HepG2 (cell line): ENCODE data around the gene KRT12. TPM values are rescaled to one million over a fixed set of nuclear protein-coding genes. Genes with fewer than 3 reads are reported as not detected.

ENCODE experiments used
- ATAC-seq: fragments of 200-7000 bp; cut with Tn5 transposase; 3 replicates; pipeline ENCODE4 v1.9.1; 2020; ENCODE audit warnings: mild to moderate bottlenecking, moderate library complexity
- BruUV-seq: library from RNA; stranded (reverse); fragments of 400-500 nt; replicated peaks from 2 replicates; lab custom pipeline; 2021; lab: Mats Ljungman, UMichigan
- CTCF ChIA-PET: fragments of 300-600 bp; formaldehyde crosslinking; extraction: SDS; loops from one replicate; lab custom pipeline; 2021; ENCODE audit warnings: low total read pairs, inconsistent platforms, low intra/inter-chr PET ratio; lab: Yijun Ruan, JAX
- POLR2A ChIA-PET: fragments of 350-600 bp; sonication (Branson Sonifier 250); formaldehyde crosslinking; loops from one replicate; lab custom pipeline; 2020; ENCODE audit warnings: antibody characterized with exemption, inconsistent platforms; lab: Yijun Ruan, JAX
- DNase-seq: peaks from one replicate; pipeline ENCODE4 v3.0.0-alpha.2; 2015; ENCODE audit warnings: low spot score
- FAIRE-seq: peaks from 3 replicates; lab custom pipeline; 2011; peaks lifted over from hg19 to GRCh38; lab: Jason Lieb, UNC
- H2AFZ ChIP-seq: one replicate; pipeline ENCODE4 v1.6.1; 2011; ENCODE audit warnings: low read length, inconsistent platforms
- H3K27ac ChIP-seq: fragments of 300-600 bp; 3 replicates; pipeline ENCODE4 v1.8.0; 2011; ENCODE audit warnings: mixed run types, mild to moderate bottlenecking, mixed read lengths, low read length, inconsistent platforms; ENCODE audit not compliant: insufficient read depth; ENCODE audit errors: extremely low read length
- H3K27me3 ChIP-seq, 2 experiments: fragments of 200-600 bp in 1 of 2; 2 replicates in 1 of 2; 3 replicates in 1 of 2; pipeline versions ENCODE4 v1.6.0 to v1.8.0; 2011; ENCODE audit warnings: low read length in 2 of 2, mild to moderate bottlenecking in 2 of 2, moderate library complexity in 2 of 2, inconsistent platforms in 1 of 2; ENCODE audit not compliant: insufficient read depth in 2 of 2, control insufficient read depth in 1 of 2
- H3K36me3 ChIP-seq, 2 experiments: fragments of 200-600 bp in 1 of 2; replicated peaks in 1 of 2; 2 replicates in 1 of 2; 3 replicates in 1 of 2; pipeline versions ENCODE4 v1.5.1 to v1.8.0; 2011; ENCODE audit warnings: low read length in 2 of 2, inconsistent platforms in 1 of 2; ENCODE audit not compliant: insufficient read depth in 2 of 2, control insufficient read depth in 1 of 2
- H3K4me1 ChIP-seq: 2 replicates; pipeline ENCODE4 v1.5.1; 2012; ENCODE audit warnings: low read length, inconsistent platforms; ENCODE audit not compliant: insufficient read depth
- H3K4me2 ChIP-seq: 2 replicates; pipeline ENCODE4 v1.6.0; 2011; ENCODE audit warnings: low read depth, low read length, inconsistent platforms
- H3K4me3 ChIP-seq, 3 experiments: fragments of 200-600 bp in 1 of 3; sonication (generic), shearing (Covaris generic) in 1 of 3; replicated peaks in 1 of 3; 2 replicates each; pipeline ENCODE4 v1.5.1; 2011 to 2016; ENCODE audit warnings: low read length in 3 of 3, inconsistent platforms in 2 of 3, low read depth in 2 of 3, mild to moderate bottlenecking in 2 of 3, control low read depth in 1 of 3, mixed read lengths in 1 of 3; ENCODE audit not compliant: insufficient read depth in 1 of 3
- H3K79me2 ChIP-seq: one replicate; pipeline ENCODE4 v1.6.1; 2011; ENCODE audit warnings: low read length, inconsistent platforms; ENCODE audit not compliant: insufficient read depth
- H3K9ac ChIP-seq: 2 replicates; pipeline ENCODE4 v1.6.0; 2011; ENCODE audit warnings: mild to moderate bottlenecking, low read depth, low read length, inconsistent platforms; ENCODE audit not compliant: insufficient read depth
- H3K9me3 ChIP-seq: 2 replicates; pipeline ENCODE4 v1.5.1; 2012; ENCODE audit warnings: mild to moderate bottlenecking, low read length
- H4K20me1 ChIP-seq: 2 replicates; pipeline ENCODE4 v1.6.0; 2011; ENCODE audit warnings: inconsistent platforms, mild to moderate bottlenecking, low read length, moderate library complexity; ENCODE audit not compliant: insufficient read depth
- AHR ChIP-seq: IDR thresholded peaks from 2 replicates; pipeline ENCODE4 v1.6.1; 2018; ENCODE audit warnings: missing genetic modification reagents, missing compliant biosample characterization
- FOXO1 ChIP-seq: sonication (generic); formaldehyde crosslinking; IDR thresholded peaks from 2 replicates; pipeline ENCODE4 v1.4.0; 2020; ENCODE audit warnings: missing genetic modification reagents
- HBP1 ChIP-seq: IDR thresholded peaks from 2 replicates; pipeline ENCODE4 v1.6.1; 2016; ENCODE audit warnings: low read depth, control low read depth
- MXD1 ChIP-seq: sonication (generic); formaldehyde crosslinking; IDR thresholded peaks from 2 replicates; pipeline ENCODE4 v1.4.0; 2020; ENCODE audit warnings: mild to moderate bottlenecking, missing genetic modification reagents
- TCF12 ChIP-seq, 2 experiments: fragments of 450-650 bp in 1 of 2; sonication (generic) in 1 of 2; formaldehyde crosslinking in 1 of 2; IDR thresholded peaks; 2 replicates each; pipeline versions ENCODE4 v1.6.1 to v1.8.0; 2017 to 2022; ENCODE audit warnings: antibody characterized with exemption in 1 of 2, mild to moderate bottlenecking in 1 of 2, missing genetic modification reagents in 1 of 2, moderate library complexity in 1 of 2
- ZNF10 ChIP-seq: sonication (generic); formaldehyde crosslinking; IDR thresholded peaks from 2 replicates; pipeline ENCODE4 v1.4.0; 2020; ENCODE audit warnings: mild to moderate bottlenecking, low read depth, missing genetic modification reagents, borderline replicate concordance
- ZNF230 ChIP-seq: sonication (generic); formaldehyde crosslinking; IDR thresholded peaks from 2 replicates; pipeline ENCODE4 v1.4.0; 2020; ENCODE audit warnings: mild to moderate bottlenecking, missing genetic modification reagents
- ZNF34 ChIP-seq: sonication (generic); formaldehyde crosslinking; IDR thresholded peaks from 2 replicates; pipeline ENCODE4 v1.4.0; 2020; ENCODE audit warnings: mild to moderate bottlenecking, missing genetic modification reagents, borderline replicate concordance
- ZNF354B ChIP-seq: sonication (generic); formaldehyde crosslinking; IDR thresholded peaks from 2 replicates; pipeline ENCODE4 v1.8.0; 2022; ENCODE audit warnings: mild to moderate bottlenecking, missing genetic modification reagents
- ZNF558 ChIP-seq: sonication (generic); formaldehyde crosslinking; IDR thresholded peaks from 2 replicates; pipeline ENCODE4 v1.9.0; 2022; ENCODE audit warnings: mild to moderate bottlenecking, missing genetic modification reagents, borderline replicate concordance
- ZNF737 ChIP-seq: sonication (generic); formaldehyde crosslinking; IDR thresholded peaks from 2 replicates; pipeline ENCODE4 v1.5.0; 2020; ENCODE audit warnings: missing genetic modification reagents, mild to moderate bottlenecking, borderline replicate concordance
- WGBS: methylation state at CpG from one replicate; pipeline ENCODE4 v1.1.6; 2017; ENCODE audit warnings: low lambda C conversion rate; 5-methylcytosine and 5-hydroxymethylcytosine counted together
- in situ Hi-C: cut with HindIII; loops from 2 replicates; pipeline ENCODE4 v1.10.0; 2017; ENCODE audit warnings: low pct_unique_long_range_greater_than_20kb; ENCODE audit not compliant: extremely low pct_ligation_motif_present
- intact Hi-C: fragments of 100-400 bp; cut with micrococcal nuclease; formaldehyde crosslinking; loops from one replicate; pipeline ENCODE4 v1.10.0; 2022; ENCODE audit not compliant: unreplicated experiment
- polyA plus RNA-seq, 8 experiments: library from polyadenylated mRNA; depleted of rRNA in 3 of 8; stranded (reverse) in 7 of 8; unstranded in 1 of 8; fragments of >200 nt; fragmentation: Illumina TruSeq in 4 of 8; extraction: Trizol in 4 of 8; gene quantifications; 2 replicates each; pipeline versions ENCODE4 v1.2.1 to v1.2.3, GENCODE V29; 2011 to 2016; ENCODE audit warnings: low read depth in 4 of 8, missing spikeins in 1 of 8, mixed read lengths in 1 of 8; ENCODE audit not compliant: insufficient read depth in 1 of 8
- total RNA-seq, 5 experiments: library from RNA; depleted of rRNA; stranded (reverse); fragments of >200 nt; fragmentation: Illumina TruSeq; extraction: Trizol; gene quantifications; 2 replicates each; pipeline ENCODE4 v1.2.3, GENCODE V29; 2016; ENCODE audit warnings: low read depth in 1 of 5
- TF ChIP-seq, protein P1 (sequence below): sonication (generic); formaldehyde crosslinking; IDR thresholded peaks from 2 replicates; pipeline ENCODE4 v1.5.0; 2020; ENCODE audit warnings: missing genetic modification reagents
- TF ChIP-seq, protein P2 (sequence below): sonication (generic); formaldehyde crosslinking; IDR thresholded peaks from 2 replicates; pipeline ENCODE4 v1.8.1; 2023; ENCODE audit warnings: missing genetic modification reagents, mild to moderate bottlenecking, borderline replicate concordance

Gene KRT12
- total and polyA plus RNA-seq, 2 of the 13 experiments (the other 11 are each of a cell fraction or from before 2014, with no cell fraction given) = 0.07 to 0.09 TPM

- no peaks in the 10 kb centered on the region for H3K79me2 ChIP-seq
- no peaks in the 10 kb centered on the region for H3K36me3 ChIP-seq
- TF ChIP-seq ZNF354B (CRISPR knock-in tag) (no peak), ZNF230 (no peak), ZNF737 (CRISPR knock-in tag) (no peak), TCF12 (IDR thresholded peaks at IDR 0.05) (no peak), TCF12 (CRISPR knock-in tag; IDR thresholded peaks at IDR 0.05) (no peak), ZNF10 (no peak), MXD1 (CRISPR knock-in tag) (no peak), HBP1 (CRISPR knock-in tag) (no peak), ZNF558 (CRISPR knock-in tag) (no peak), AHR (no peak), FOXO1 (CRISPR knock-in tag) (no peak), ZNF34 (CRISPR knock-in tag) (no peak)
- TF ChIP-seq, protein P1, sequence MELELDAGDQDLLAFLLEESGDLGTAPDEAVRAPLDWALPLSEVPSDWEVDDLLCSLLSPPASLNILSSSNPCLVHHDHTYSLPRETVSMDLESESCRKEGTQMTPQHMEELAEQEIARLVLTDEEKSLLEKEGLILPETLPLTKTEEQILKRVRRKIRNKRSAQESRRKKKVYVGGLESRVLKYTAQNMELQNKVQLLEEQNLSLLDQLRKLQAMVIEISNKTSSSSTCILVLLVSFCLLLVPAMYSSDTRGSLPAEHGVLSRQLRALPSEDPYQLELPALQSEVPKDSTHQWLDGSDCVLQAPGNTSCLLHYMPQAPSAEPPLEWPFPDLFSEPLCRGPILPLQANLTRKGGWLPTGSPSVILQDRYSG (CRISPR knock-in tag) = no peak
- TF ChIP-seq, protein P2, sequence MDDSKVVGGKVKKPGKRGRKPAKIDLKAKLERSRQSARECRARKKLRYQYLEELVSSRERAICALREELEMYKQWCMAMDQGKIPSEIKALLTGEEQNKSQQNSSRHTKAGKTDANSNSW = no peak
- in situ Hi-C loops (loop anchor here (5.0 kb wide), 1 partner anchor 88 kb away; no protein-coding TSS in a partner anchor), intact Hi-C loops (no loop called here)
- no peak for DNase-seq
- H3K27ac ChIP-seq = peak overlapping the region; percentile 36
- H3K27me3 ChIP-seq = no peaks in the 10 kb centered on the region
- WGBS = 95% methylated on average over 3 of the region's 3 CpGs
- POLR2A ChIA-PET = no interaction called here
- no peaks in the 10 kb centered on the region for H3K9me3 ChIP-seq
- H3K4me1 ChIP-seq = peaks cover 34% of the 10 kb centered on the region
- CTCF ChIA-PET = no interaction called here
- H4K20me1 ChIP-seq = no peaks in the 10 kb centered on the region
- no peak for FAIRE-seq
- H3K4me2 ChIP-seq = no peak overlapping the region
- no peak overlapping the region for H3K9ac ChIP-seq
- H2AFZ ChIP-seq = no peak overlapping the region
- no peak for ATAC-seq
- no TSS peak for BruUV-seq
- no peak overlapping the region for H3K4me3 ChIP-seq
Observed at GRCh38 chr17:40914075-40914855, 47.2 kb upstream of the KRT12 start.
